GM23248 (cell line): ENCODE data around the gene BCAS1.

Experiments used
- EZH2 ChIP-seq: fragments of 200-600 bp; sonication (generic); IDR thresholded peaks from 2 replicates; pipeline ENCODE4 v1.6.1; 2018; ENCODE audit warnings: antibody characterized with exemption, mild to moderate bottlenecking; ENCODE audit not compliant: insufficient read depth, poor library complexity, severe bottlenecking
- EZH2phosphoT487 ChIP-seq: fragments of 200-600 bp; sonication (generic); IDR thresholded peaks from 2 replicates; pipeline ENCODE4 v1.6.1; 2018; ENCODE audit warnings: antibody characterized with exemption, moderate library complexity, mild to moderate bottlenecking, low read depth; ENCODE audit not compliant: insufficient read depth

- TF ChIP-seq EZH2 (no peak), EZH2phosphoT487 (no peak)
Measured at GRCh38 chr20:53901064-53901463, 169.3 kb downstream of the BCAS1 start.
